ENCODE data around the gene ELF5. TPM values are rescaled to one million over a fixed set of nuclear protein-coding genes. Genes with fewer than 3 reads are reported as not detected.

Gene ELF5
- total RNA-seq, 1 experiment from 2014 or later, result 0.11 TPM

- no peaks in the 10 kb centered on the region for H3K4me1 ChIP-seq
- intact Hi-C loops (cut with micrococcal nuclease; ENCODE audit: unreplicated experiment), result no loop called here
- peaks cover 11% of the 10 kb centered on the region for H3K27me3 Mint-ChIP-seq (ENCODE audit: insufficient read depth, unreplicated experiment)
- no TSS peak for BruUV-seq (replicated peaks)
- H3K36me3 Mint-ChIP-seq (ENCODE audit: insufficient read depth, unreplicated experiment), result no peaks in the 10 kb centered on the region
- no peaks in the 10 kb centered on the region for H3K36me3 ChIP-seq (ENCODE audit: control insufficient read depth, insufficient read depth, low read length)
- H3K27ac Mint-ChIP-seq (ENCODE audit: unreplicated experiment), result no peak overlapping the region
- POLR2A ChIA-PET, result interaction anchor here (0.6 kb wide), 1 partner anchor 197 kb away, joined by 3 read pairs; no protein-coding TSS in a partner anchor
- CTCF ChIA-PET, result no interaction called here
- H3K9me3 ChIP-seq, result no peaks in the 10 kb centered on the region
- no peaks in the 10 kb centered on the region for H3K4me1 Mint-ChIP-seq (ENCODE audit: low read depth, unreplicated experiment)
- H3K4me3 Mint-ChIP-seq (ENCODE audit: unreplicated experiment), result no peak overlapping the region
- peak in 1 of 2 experiments; percentile 7 for DNase-seq
- peaks cover 31% of the 10 kb centered on the region for H3K9me3 Mint-ChIP-seq (ENCODE audit: unreplicated experiment)
- no peak for TF ChIP-seq CTCF (IDR thresholded peaks at IDR 0.05; ENCODE audit: insufficient read depth in 1 of 2, low read depth in 1 of 2, low read length in 1 of 2, severe bottlenecking in 1 of 2, unreplicated experiment in 1 of 2)
- H3K27me3 ChIP-seq (replicated peaks; ENCODE audit: control insufficient read depth, insufficient read depth, low read length), result 0 out of 2 replicates have a peak, but pooled peaks cover 2% of the 10 kb centered on the region
- H3K4me3 ChIP-seq (ENCODE audit: low read depth, low read length), result no peak overlapping the region
Measured at GRCh38 chr11:34536056-34536455, 22.5 kb upstream of the ELF5 start.

GRCh38 chr11:34534826-34535225 lies 21.2 kb upstream of the ELF5 start:
- Mint-ChIP-seq H3K9me3 (ENCODE audit: unreplicated experiment) (peaks cover 31% of the 10 kb centered on the region), H3K27ac (ENCODE audit: unreplicated experiment) (no peak overlapping the region), H3K27me3 (ENCODE audit: insufficient read depth, unreplicated experiment) (peaks cover 8% of the 10 kb centered on the region), H3K4me1 (ENCODE audit: low read depth, unreplicated experiment) (no peaks in the 10 kb centered on the region), H3K4me3 (ENCODE audit: unreplicated experiment) (no peak overlapping the region), H3K36me3 (ENCODE audit: insufficient read depth, unreplicated experiment) (no peaks in the 10 kb centered on the region)
- Histone ChIP-seq H3K4me3 (ENCODE audit: low read depth, low read length) (no peak overlapping the region), H3K27me3 (replicated peaks; ENCODE audit: control insufficient read depth, insufficient read depth, low read length) (0 out of 2 replicates have a peak, but pooled peaks cover 2% of the 10 kb centered on the region), H3K36me3 (ENCODE audit: control insufficient read depth, insufficient read depth, low read length) (no peaks in the 10 kb centered on the region), H3K9me3 (no peaks in the 10 kb centered on the region), H3K4me1 (no peaks in the 10 kb centered on the region)
- DNase-seq, result no peak
- intact Hi-C loops (cut with micrococcal nuclease; ENCODE audit: unreplicated experiment), result no loop called here
- POLR2A ChIA-PET, result no interaction called here
- BruUV-seq (replicated peaks), result no TSS peak
- CTCF ChIA-PET, result no interaction called here
- no peak for TF ChIP-seq CTCF (IDR thresholded peaks at IDR 0.05; ENCODE audit: insufficient read depth in 1 of 2, low read depth in 1 of 2, low read length in 1 of 2, severe bottlenecking in 1 of 2, unreplicated experiment in 1 of 2)

GRCh38 chr11:34531663-34532062 lies 18.1 kb upstream of the ELF5 start:
- Histone ChIP-seq H3K4me3 (ENCODE audit: low read depth, low read length) (no peak overlapping the region), H3K36me3 (ENCODE audit: control insufficient read depth, insufficient read depth, low read length) (no peaks in the 10 kb centered on the region), H3K4me1 (no peaks in the 10 kb centered on the region), H3K27me3 (replicated peaks; ENCODE audit: control insufficient read depth, insufficient read depth, low read length) (0 out of 2 replicates have a peak, but pooled peaks cover 2% of the 10 kb centered on the region), H3K9me3 (no peaks in the 10 kb centered on the region)
- no peak overlapping the region for H3K27ac Mint-ChIP-seq (ENCODE audit: unreplicated experiment)
- ChIA-PET POLR2A (interaction anchor here (0.5 kb wide), 1 partner anchor 104 kb away, joined by 8 read pairs; no protein-coding TSS in a partner anchor), CTCF (no interaction called here)
- BruUV-seq (replicated peaks), result no TSS peak
- H3K27me3 Mint-ChIP-seq (ENCODE audit: insufficient read depth, unreplicated experiment), result peaks cover 6% of the 10 kb centered on the region
- no peaks in the 10 kb centered on the region for H3K4me1 Mint-ChIP-seq (ENCODE audit: low read depth, unreplicated experiment)
- H3K9me3 Mint-ChIP-seq (ENCODE audit: unreplicated experiment), result peaks cover 22% of the 10 kb centered on the region
- no peak for DNase-seq
- intact Hi-C loops (cut with micrococcal nuclease; ENCODE audit: unreplicated experiment), result no loop called here
- no peaks in the 10 kb centered on the region for H3K36me3 Mint-ChIP-seq (ENCODE audit: insufficient read depth, unreplicated experiment)
- no peak overlapping the region for H3K4me3 Mint-ChIP-seq (ENCODE audit: unreplicated experiment)
- TF ChIP-seq CTCF (IDR thresholded peaks at IDR 0.05; ENCODE audit: insufficient read depth in 1 of 2, low read depth in 1 of 2, low read length in 1 of 2, severe bottlenecking in 1 of 2, unreplicated experiment in 1 of 2), result no peak
